K562 (cell line): ENCODE measurements around the gene PIMREG. TPM values are rescaled to one million over a fixed set of nuclear protein-coding genes. Genes with fewer than 3 reads are reported as not detected.

Experiments used
- ATAC-seq: fragments of 200-7000 bp; cut with Tn5 transposase; 3 replicates; pipeline ENCODE4 v1.9.1; 2020; ENCODE audit warnings: moderate library complexity
- BruUV-seq: library from RNA; stranded (reverse); fragments of 400-500 nt; replicated peaks from 2 replicates; lab custom pipeline; 2021; lab: Mats Ljungman, UMichigan
- CTCF ChIA-PET: fragments of 300-600 bp; formaldehyde crosslinking; extraction: SDS; loops from one replicate; lab custom pipeline; 2021; ENCODE audit warnings: low intra/inter-chr PET ratio; lab: Yijun Ruan, JAX
- POLR2A ChIA-PET: fragments of 300-600, 350-650 bp; sonication (Branson Sonifier 250); formaldehyde crosslinking; extraction: SDS; loops from one replicate; lab custom pipeline; 2021; ENCODE audit warnings: antibody characterized with exemption, inconsistent platforms; lab: Yijun Ruan, JAX
- DNase-seq, 4 experiments: peaks; one replicate each; pipeline versions ENCODE4 v3.0.0 to v3.0.0-alpha.2; 2011 to 2018; ENCODE audit warnings: low spot score in 3 of 4, mixed read lengths in 3 of 4; ENCODE audit errors: extremely low read depth in 1 of 4
- FAIRE-seq: peaks from 2 replicates; lab custom pipeline; 2011; peaks lifted over from hg19 to GRCh38; lab: Jason Lieb, UNC
- H2AFZ ChIP-seq: 2 replicates; pipeline ENCODE4 v1.6.0; 2011; ENCODE audit warnings: low read depth, low read length, control low read depth, inconsistent platforms
- H3K27ac ChIP-seq: fragments of 200-600 bp; 3 replicates; pipeline ENCODE4 v1.8.0; 2011; ENCODE audit warnings: low read depth, mild to moderate bottlenecking, control low read depth, inconsistent platforms, low read length, moderate library complexity, mixed read lengths; ENCODE audit errors: extremely low read depth
- H3K27me3 ChIP-seq, 2 experiments: fragments of 300-600 bp in 1 of 2; 2 replicates in 1 of 2; 3 replicates in 1 of 2; pipeline versions ENCODE4 v1.6.0 to v1.8.0; 2011; ENCODE audit warnings: inconsistent platforms in 2 of 2, low read length in 2 of 2, mild to moderate bottlenecking in 1 of 2, mixed read lengths in 1 of 2, moderate library complexity in 1 of 2; ENCODE audit not compliant: control insufficient read depth in 2 of 2, insufficient read depth in 2 of 2
- H3K36me3 ChIP-seq: fragments of 300-600 bp; 3 replicates; pipeline ENCODE4 v1.8.0; 2011; ENCODE audit warnings: mild to moderate bottlenecking, low read length, inconsistent platforms; ENCODE audit not compliant: control insufficient read depth, insufficient read depth
- H3K4me1 ChIP-seq, 2 experiments: fragments of 200-600 bp in 1 of 2; replicated peaks in 1 of 2; 2 replicates in 1 of 2; 3 replicates in 1 of 2; pipeline versions ENCODE4 v1.5.1 to v1.8.0; 2011; ENCODE audit warnings: inconsistent platforms in 2 of 2, low read length in 2 of 2, mild to moderate bottlenecking in 1 of 2, mixed read lengths in 1 of 2, moderate library complexity in 1 of 2; ENCODE audit not compliant: control insufficient read depth in 2 of 2, insufficient read depth in 2 of 2
- H3K4me2 ChIP-seq: 2 replicates; pipeline ENCODE4 v1.6.1; 2011; ENCODE audit warnings: low read length, control low read depth, inconsistent platforms, mixed read lengths; ENCODE audit not compliant: insufficient read depth
- H3K4me3 ChIP-seq: fragments of 200-600 bp; sonication (generic), shearing (Covaris generic); 2 replicates; pipeline ENCODE4 v1.5.1; 2016; ENCODE audit warnings: control low read depth, inconsistent platforms
- H3K79me2 ChIP-seq: fragments of 200-600 bp; 3 replicates; pipeline ENCODE4 v1.8.0; 2011; ENCODE audit warnings: low read length, inconsistent platforms; ENCODE audit not compliant: control insufficient read depth, insufficient read depth
- H3K9ac ChIP-seq, 2 experiments: 2 replicates each; pipeline versions ENCODE4 v1.6.0 to v1.6.1; 2011; ENCODE audit warnings: low read depth in 2 of 2, low read length in 2 of 2, control low read depth in 1 of 2, inconsistent platforms in 1 of 2, mild to moderate bottlenecking in 1 of 2, mixed read lengths in 1 of 2; ENCODE audit not compliant: insufficient read depth in 1 of 2
- H3K9me1 ChIP-seq: one replicate; pipeline ENCODE4 v1.6.0; 2011; ENCODE audit warnings: inconsistent platforms, mild to moderate bottlenecking, low read length, moderate library complexity; ENCODE audit not compliant: control insufficient read depth, insufficient read depth
- H3K9me3 ChIP-seq: replicated peaks from 2 replicates; pipeline ENCODE4 v1.5.1; 2011; ENCODE audit warnings: low read depth, low read length, inconsistent platforms; ENCODE audit not compliant: control insufficient read depth, insufficient read depth
- H4K20me1 ChIP-seq: replicated peaks from 2 replicates; pipeline ENCODE4 v1.6.1; 2011; ENCODE audit warnings: low read length, inconsistent platforms, mixed read lengths; ENCODE audit not compliant: control insufficient read depth, insufficient read depth
- ARID2 ChIP-seq: fragments of 450-650 bp; IDR thresholded peaks from 2 replicates; pipeline ENCODE4 v1.6.1; 2017; ENCODE audit warnings: antibody characterized with exemption, mild to moderate bottlenecking
- E2F6 ChIP-seq, 2 experiments: IDR thresholded peaks; 2 replicates each; pipeline ENCODE4 v1.6.1; 2011; ENCODE audit warnings: borderline replicate concordance in 1 of 2, control low read depth in 1 of 2, low read depth in 1 of 2, low read length in 1 of 2, mild to moderate bottlenecking in 1 of 2, mixed read lengths in 1 of 2, moderate library complexity in 1 of 2; ENCODE audit not compliant: insufficient read depth in 1 of 2, insufficient read length in 1 of 2, poor library complexity in 1 of 2, severe bottlenecking in 1 of 2; ENCODE audit errors: extremely low read depth in 1 of 2
- EGR1 ChIP-seq: fragments of 450-650 bp; conservative IDR thresholded peaks from 2 replicates; pipeline ENCODE4 v1.6.1; 2017; ENCODE audit warnings: mild to moderate bottlenecking
- ETS2 ChIP-seq: IDR thresholded peaks from 2 replicates; pipeline ENCODE4 v1.6.1; 2016; ENCODE audit warnings: borderline replicate concordance, missing genetic modification characterization, mild to moderate bottlenecking, moderate library complexity, missing compliant biosample characterization; ENCODE audit not compliant: poor library complexity, severe bottlenecking
- IRF1 ChIP-seq: sonication (generic); formaldehyde crosslinking; IDR thresholded peaks from 2 replicates; pipeline ENCODE4 v1.8.0; 2022; ENCODE audit warnings: missing genetic modification reagents, mild to moderate bottlenecking, borderline replicate concordance
- PHTF2 ChIP-seq: fragments of 250-450 bp; sonication (Bioruptor Pico); IDR thresholded peaks from 2 replicates; pipeline ENCODE4 v1.5.0; 2021; ENCODE audit warnings: mild to moderate bottlenecking
- RBFOX2 ChIP-seq: fragments of 200-400 bp; formaldehyde crosslinking; IDR thresholded peaks from 2 replicates; pipeline ENCODE4 v1.6.1; 2017; ENCODE audit warnings: low read depth, mild to moderate bottlenecking, low read length, moderate library complexity
- SMC3 ChIP-seq: conservative IDR thresholded peaks from 2 replicates; pipeline ENCODE4 v1.6.1; 2011; ENCODE audit warnings: low read depth, low read length, improper control_type of control experiment; ENCODE audit not compliant: insufficient read depth
- TCF7 ChIP-seq: sonication (generic); IDR thresholded peaks from 2 replicates; pipeline ENCODE4 v1.6.1; 2016; ENCODE audit warnings: antibody characterized with exemption, borderline replicate concordance
- TGIF2 ChIP-seq: sonication (generic); formaldehyde crosslinking; IDR thresholded peaks from 2 replicates; pipeline ENCODE4 v1.8.1; 2022; ENCODE audit warnings: mild to moderate bottlenecking, missing genetic modification reagents, moderate library complexity
- TRIM28 ChIP-seq: fragments of 450-650 bp; IDR thresholded peaks from 2 replicates; pipeline ENCODE4 v1.6.1; 2017
- USF1 ChIP-seq: sonication (generic); formaldehyde crosslinking; IDR thresholded peaks from 2 replicates; pipeline ENCODE4 v1.9.0; 2022; ENCODE audit warnings: mild to moderate bottlenecking, missing genetic modification reagents
- ZKSCAN8 ChIP-seq: fragments of 200-800 bp; sonication (Bioruptor generic); IDR thresholded peaks from 2 replicates; pipeline ENCODE4 v1.6.1; 2016; ENCODE audit warnings: missing genetic modification characterization, missing compliant biosample characterization
- ZNF778 ChIP-seq: fragments of 450-650 bp; formaldehyde crosslinking; IDR thresholded peaks from 2 replicates; pipeline ENCODE4 v1.4.0; 2020; ENCODE audit warnings: mild to moderate bottlenecking, moderate library complexity
- WGBS: fragments of 100-300 bp; shearing (Covaris generic); methylation state at CpG from one replicate; pipeline ENCODE4 v1.1.6; 2016; ENCODE audit warnings: low coverage, mixed read lengths; ENCODE audit not compliant: insufficient coverage; ENCODE audit errors: missing lambda C conversion rate; 5-methylcytosine and 5-hydroxymethylcytosine counted together
- in situ Hi-C: fragments of 300-500 bp; cut with MboI; formaldehyde crosslinking; loops from 4 replicates; pipeline ENCODE4 v1.15.0; 2018; ENCODE audit warnings: inconsistent platforms, mixed read lengths
- intact Hi-C: fragments of 100-400 bp; cut with micrococcal nuclease; formaldehyde crosslinking; loops from 2 replicates; pipeline ENCODE4 v1.14.2; 2022
- polyA plus RNA-seq, 8 experiments: library from polyadenylated mRNA; depleted of rRNA in 4 of 8; stranded (reverse) in 5 of 8; unstranded in 3 of 8; fragments of >200 nt; fragmentation: Nextera tagmentation in 2 of 8; fragmentation: Illumina TruSeq in 1 of 8; extraction: Ambion mirVana in 2 of 8; extraction: Trizol in 1 of 8; gene quantifications; 2 replicates each; pipeline versions ENCODE4 v1.2.1 to v1.2.3, GENCODE V29; 2011 to 2014; ENCODE audit warnings: inconsistent platforms in 1 of 8, missing spikeins in 1 of 8
- total RNA-seq, 7 experiments: library from RNA; depleted of rRNA in 6 of 7; stranded (reverse); fragments of >200 nt in 6 of 7; fragmentation: Illumina TruSeq in 2 of 7; extraction: Trizol in 2 of 7; gene quantifications; 2 replicates each; pipeline versions ENCODE4 v1.2.1 to v1.2.3, GENCODE V29; 2011 to 2021; ENCODE audit warnings: low replicate concordance in 1 of 7
- TF ChIP-seq, protein P1 (sequence below): IDR thresholded peaks from 2 replicates; pipeline ENCODE4 v1.6.1; 2014; ENCODE audit warnings: antibody characterized with exemption

Gene PIMREG
- total and polyA plus RNA-seq, 9 of the 15 experiments (the other 6 are each of a cell fraction or from before 2014, with no cell fraction given) = 1.1 to 16.7 (median 9.4) TPM

DNA sequence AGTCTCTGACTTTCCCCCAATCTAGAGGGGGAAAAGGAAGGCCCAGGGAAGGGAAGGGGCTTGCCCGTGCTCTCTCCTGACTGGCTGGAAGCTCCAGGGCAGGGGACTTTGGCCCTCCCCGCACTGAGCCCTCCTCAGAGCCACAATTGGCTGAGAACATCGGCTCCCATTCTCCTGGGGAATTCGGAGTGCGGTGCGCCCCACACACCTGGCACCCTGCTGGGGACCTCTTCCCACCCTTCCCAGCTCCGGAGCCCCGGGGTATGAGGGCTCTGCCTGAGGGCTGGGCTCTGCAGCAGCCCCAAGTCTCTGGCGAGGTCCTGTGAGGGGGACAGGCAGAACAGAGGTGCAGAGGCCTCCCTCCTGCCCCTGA, 36.0 kb downstream of the PIMREG start:
- no peak for ATAC-seq
- 7% methylated on average over 7 of the region's 9 CpGs for WGBS
- no TSS peak for BruUV-seq
- in situ Hi-C loops (no loop called here), intact Hi-C loops (no loop called here)
- peaks cover 8 to 24% of the 10 kb centered on the region in 2 experiments; a peak in 3 of 5 replicates for H3K27me3 ChIP-seq
- TF ChIP-seq PHTF2 (CRISPR knock-in tag) (no peak), EGR1 (no peak), ZNF778 (no peak), E2F6 (IDR thresholded peaks at IDR 0.05; ENCODE audit: borderline replicate concordance in 1 of 2, extremely low read depth in 1 of 2, insufficient read depth in 1 of 2, insufficient read length in 1 of 2, low read depth in 1 of 2, low read length in 1 of 2, poor library complexity in 1 of 2, severe bottlenecking in 1 of 2) (no peak), ZKSCAN8 (CRISPR knock-in tag) (no peak), ARID2 (no peak), IRF1 (CRISPR knock-in tag) (no peak), USF1 (CRISPR knock-in tag) (no peak), RBFOX2 (no peak), TGIF2 (CRISPR knock-in tag) (no peak), TCF7 (no peak), ETS2 (tag) (no peak), TRIM28 (no peak), SMC3 (no peak)
- TF ChIP-seq, protein P1, sequence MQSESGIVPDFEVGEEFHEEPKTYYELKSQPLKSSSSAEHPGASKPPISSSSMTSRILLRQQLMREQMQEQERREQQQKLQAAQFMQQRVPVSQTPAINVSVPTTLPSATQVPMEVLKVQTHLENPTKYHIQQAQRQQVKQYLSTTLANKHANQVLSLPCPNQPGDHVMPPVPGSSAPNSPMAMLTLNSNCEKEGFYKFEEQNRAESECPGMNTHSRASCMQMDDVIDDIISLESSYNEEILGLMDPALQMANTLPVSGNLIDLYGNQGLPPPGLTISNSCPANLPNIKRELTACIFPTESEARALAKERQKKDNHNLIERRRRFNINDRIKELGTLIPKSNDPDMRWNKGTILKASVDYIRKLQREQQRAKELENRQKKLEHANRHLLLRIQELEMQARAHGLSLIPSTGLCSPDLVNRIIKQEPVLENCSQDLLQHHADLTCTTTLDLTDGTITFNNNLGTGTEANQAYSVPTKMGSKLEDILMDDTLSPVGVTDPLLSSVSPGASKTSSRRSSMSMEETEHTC = no peak
- no peaks in the 10 kb centered on the region for H3K9me1 ChIP-seq
- H3K36me3 ChIP-seq = no peaks in the 10 kb centered on the region
- H3K9ac ChIP-seq = no peak overlapping the region
- CTCF ChIA-PET = no interaction called here
- POLR2A ChIA-PET = no interaction called here
- FAIRE-seq = no peak
- H2AFZ ChIP-seq = no peak overlapping the region
- H3K4me3 ChIP-seq = no peak overlapping the region
- peaks cover 4 to 8% of the 10 kb centered on the region in 2 experiments; a peak in 3 of 5 replicates for H3K4me1 ChIP-seq
- no peak overlapping the region for H3K27ac ChIP-seq
- H3K4me2 ChIP-seq = no peak overlapping the region
- DNase-seq = no peak
- H3K9me3 ChIP-seq = no peaks in the 10 kb centered on the region
- H4K20me1 ChIP-seq = 0 out of 2 replicates have a peak, but pooled peaks cover 3% of the 10 kb centered on the region
- H3K79me2 ChIP-seq = no peaks in the 10 kb centered on the region
